Osteoblast (primary cell): ENCODE data around the gene BBC3. TPM values are rescaled to one million over a fixed set of nuclear protein-coding genes. Genes with fewer than 3 reads are reported as not detected.

Experiments used
- DNase-seq: peaks from one replicate; pipeline ENCODE4 v3.0.0; 2011; ENCODE audit warnings: low spot score, mixed read lengths; ENCODE audit not compliant: insufficient read length; ENCODE audit errors: missing footprints
- H2AFZ ChIP-seq: 2 replicates; pipeline ENCODE4 v1.6.0; 2011; ENCODE audit warnings: mild to moderate bottlenecking, low read length
- H3K27ac ChIP-seq: 2 replicates; pipeline ENCODE4 v1.5.1; 2011; ENCODE audit warnings: mild to moderate bottlenecking, low read depth, low read length, moderate library complexity
- H3K27me3 ChIP-seq: 2 replicates; pipeline ENCODE4 v1.6.0; 2012; ENCODE audit warnings: mild to moderate bottlenecking, control low read depth, inconsistent platforms, low read length, moderate library complexity; ENCODE audit not compliant: insufficient read depth
- H3K36me3 ChIP-seq: 2 replicates; pipeline ENCODE4 v1.5.1; 2011; ENCODE audit warnings: mild to moderate bottlenecking, low read length, control low read depth, moderate library complexity; ENCODE audit not compliant: insufficient read depth
- H3K4me1 ChIP-seq: 2 replicates; pipeline ENCODE4 v1.5.1; 2011; ENCODE audit warnings: mild to moderate bottlenecking, low read length, control low read depth, moderate library complexity; ENCODE audit not compliant: insufficient read depth
- H3K4me2 ChIP-seq: 2 replicates; pipeline ENCODE4 v1.6.0; 2011; ENCODE audit warnings: mild to moderate bottlenecking, low read length; ENCODE audit not compliant: insufficient read depth
- H3K4me3 ChIP-seq: fragments of 200-600 bp; sonication (generic); 3 replicates; pipeline ENCODE4 v1.5.1; 2012; ENCODE audit warnings: mild to moderate bottlenecking, low read length, inconsistent platforms; ENCODE audit not compliant: insufficient read depth
- H3K79me2 ChIP-seq: 2 replicates; pipeline ENCODE4 v1.6.0; 2012; ENCODE audit warnings: mild to moderate bottlenecking, low read length, control low read depth, inconsistent platforms; ENCODE audit not compliant: insufficient read depth
- H3K9me3 ChIP-seq: 2 replicates; pipeline ENCODE4 v1.5.1; 2011; ENCODE audit warnings: low read depth, low read length, control low read depth
- H4K20me1 ChIP-seq: 2 replicates; pipeline ENCODE4 v1.6.0; 2012; ENCODE audit warnings: mild to moderate bottlenecking, low read length, control low read depth; ENCODE audit not compliant: insufficient read depth
- CTCF ChIP-seq: IDR thresholded peaks from 2 replicates; pipeline ENCODE4 v1.5.1; 2011; ENCODE audit warnings: mild to moderate bottlenecking, low read depth, low read length, moderate library complexity; ENCODE audit errors: extremely low read depth
- small RNA-seq: library from RNA; depleted of rRNA; stranded (forward); fragments of <200 nt; gene quantifications from one replicate; pipeline ENCODE3, GENCODE V24; 2012
- total RNA-seq: library from RNA; depleted of rRNA; stranded (reverse); fragments of >200 nt; gene quantifications from 2 replicates; pipeline ENCODE4 v1.2.3, GENCODE V29; 2012

The BBC3 gene
- total RNA-seq, 1 donor: 28.2 TPM

GRCh38 chr19:47172666-47173455 is 58.1 kb downstream of the BBC3 start:
- H3K27ac ChIP-seq: no peak overlapping the region
- H3K4me3 ChIP-seq: no peak overlapping the region
- no peaks in the 10 kb centered on the region for H3K9me3 ChIP-seq
- no peak overlapping the region for H2AFZ ChIP-seq
- no peak overlapping the region for H3K4me2 ChIP-seq
- TF ChIP-seq CTCF: no peak
- DNase-seq: no peak
- peaks cover 54% of the 10 kb centered on the region for H3K36me3 ChIP-seq
- H4K20me1 ChIP-seq: peaks cover 10% of the 10 kb centered on the region
- no peaks in the 10 kb centered on the region for H3K27me3 ChIP-seq
- H3K79me2 ChIP-seq: peaks cover 28% of the 10 kb centered on the region
- H3K4me1 ChIP-seq: peaks cover 26% of the 10 kb centered on the region

Small RNA genes lying within 50 kb of the gene (small RNA-seq; reads per million reads assigned to genes)
- not detected for gene MIR3190

Other genes with a start within 250 kb of the BBC3 start
- gene NPAS1, start 211.4 kb downstream of the BBC3 start, total RNA-seq: 0.72 and 1.2 TPM in 2 replicates
- 13.4 and 15.3 TPM in 2 replicates for gene TMEM160, start 182.6 kb downstream of the BBC3 start, total RNA-seq
- 10.9 and 14.1 TPM in 2 replicates for gene ZC3H4, start 117.4 kb downstream of the BBC3 start, total RNA-seq
- gene SAE1, start 100.4 kb downstream of the BBC3 start, total RNA-seq: 99.9 and 105 TPM in 2 replicates
- gene CCDC9, start 25.3 kb upstream of the BBC3 start, total RNA-seq: 7.6 and 8.0 TPM in 2 replicates
- gene INAFM1, start 43.7 kb upstream of the BBC3 start, total RNA-seq: 2.5 and 4.4 TPM in 2 replicates
- 0.29 and 0.72 TPM in 2 replicates for gene C5AR1, start 78.7 kb upstream of the BBC3 start, total RNA-seq
- 2.5 and 3.5 TPM in 2 replicates for gene C5AR2, start 101.0 kb upstream of the BBC3 start, total RNA-seq
- gene DHX34, start 118.1 kb upstream of the BBC3 start, total RNA-seq: 10.9 and 12.7 TPM in 2 replicates
- gene MEIS3, start 188.3 kb upstream of the BBC3 start, total RNA-seq: 8.3 and 19.7 TPM in 2 replicates
- under 0.01 and 0.36 TPM in 2 replicates for gene SLC8A2, start 240.7 kb upstream of the BBC3 start, total RNA-seq